GM19328 (cell line): ENCODE results near the gene HOXC10.

Experiments
- ATAC-seq: cut with Tn5 transposase; IDR thresholded peaks from one replicate; pipeline ENCODE4 v1.9.1; 2021; ENCODE audit warnings: mild to moderate bottlenecking, moderate library complexity; ENCODE audit not compliant: unreplicated experiment

HOXC10 gene

GRCh38 chr12:54012631-54013409 is 27.9 kb downstream of the HOXC10 start:
- no peak for ATAC-seq

GRCh38 chr12:54014377-54015017 is 29.6 kb downstream of the HOXC10 start:
- no peak for ATAC-seq

GRCh38 chr12:54015018-54015931 is 30.3 kb downstream of the HOXC10 start:
- ATAC-seq, result no peak

GRCh38 chr12:54016051-54016450 is 31.1 kb downstream of the HOXC10 start:
- ATAC-seq, result no peak

GRCh38 chr12:54016478-54016964 is 31.6 kb downstream of the HOXC10 start:
- no peak for ATAC-seq

GRCh38 chr12:54017027-54017788 is 32.3 kb downstream of the HOXC10 start:
- ATAC-seq, result no peak

GRCh38 chr12:54017878-54018467 is 33.0 kb downstream of the HOXC10 start:
- peak; percentile 82 for ATAC-seq

- no peak for ATAC-seq
These were observed 33.6 kb downstream of the HOXC10 start for GRCh38 chr12:54018468-54018984.

- ATAC-seq, result no peak
These were observed 34.3 kb downstream of the HOXC10 start for GRCh38 chr12:54019091-54019811.

- no peak for ATAC-seq
These were observed 35.1 kb downstream of the HOXC10 start for GRCh38 chr12:54019924-54020590.

GRCh38 chr12:54020591-54021405 is 35.9 kb downstream of the HOXC10 start:
- no peak for ATAC-seq

- no peak for ATAC-seq
These were observed 36.6 kb downstream of the HOXC10 start for GRCh38 chr12:54021432-54022013.

GRCh38 chr12:54022960-54023884 is 38.3 kb downstream of the HOXC10 start:
- ATAC-seq, result no peak

- no peak for ATAC-seq
These were observed 39.2 kb downstream of the HOXC10 start for GRCh38 chr12:54024127-54024526.

GRCh38 chr12:54024581-54025305 is 39.8 kb downstream of the HOXC10 start:
- ATAC-seq, result no peak
